Prostate gland (tissue), 2 donors: Measurements from ENCODE around the gene FBXO10. TPM values are rescaled to one million over a fixed set of nuclear protein-coding genes. Genes with fewer than 3 reads are reported as not detected.

ENCODE experiments used
- DNase-seq: peaks from one replicate; pipeline ENCODE4 v3.0.0-alpha.2; 2019; ENCODE audit warnings: low spot score
- H3K27ac ChIP-seq, 2 donors: fragments of 200-600 bp; sonication (generic); 2 replicates each; pipeline ENCODE4 v1.5.1; 2017 to 2019
- H3K27me3 ChIP-seq: fragments of 200-600 bp; sonication (generic); replicated peaks from 2 replicates; pipeline ENCODE4 v1.5.1; 2019; ENCODE audit not compliant: insufficient read depth
- H3K36me3 ChIP-seq, 2 donors: fragments of 200-600 bp; sonication (generic); 1 replicate in 1 of 2; 2 replicates in 1 of 2; pipeline versions ENCODE4 v1.5.1 to v1.8.1; 2017 to 2019
- H3K4me1 ChIP-seq: fragments of 200-600 bp; sonication (generic); replicated peaks from 2 replicates; pipeline ENCODE4 v1.5.1; 2019
- H3K4me3 ChIP-seq, 2 donors: fragments of 200-600 bp; sonication (generic); 2 replicates each; pipeline ENCODE4 v1.5.1; 2017 to 2019
- H3K9me3 ChIP-seq: fragments of 200-600 bp; sonication (generic); 2 replicates; pipeline ENCODE4 v1.5.1; 2017
- POLR2A ChIP-seq: fragments of 450-650 bp; IDR thresholded peaks from one replicate; pipeline ENCODE4 v1.6.1; 2016; ENCODE audit warnings: antibody characterized with exemption, mild to moderate bottlenecking
- POLR2AphosphoS5 ChIP-seq: sonication (generic); formaldehyde crosslinking; IDR thresholded peaks from one replicate; pipeline ENCODE4 v1.6.1; 2017; ENCODE audit warnings: antibody characterized with exemption
- WGBS: methylation state at CpG from one replicate; pipeline ENCODE4 v1.1.5; 2018; 5-methylcytosine and 5-hydroxymethylcytosine counted together
- intact Hi-C: fragments of 100-400 bp; cut with DNase I; formaldehyde crosslinking; loops from one replicate; pipeline ENCODE4 v1.14.2; 2022
- total RNA-seq, 2 donors: library from RNA; depleted of rRNA; stranded (reverse); fragments of >200 nt; gene quantifications; one replicate each; pipeline ENCODE4 v1.1.0, GENCODE V29; 2016
- TF ChIP-seq, protein P1 (sequence below), 4 experiments: fragments of 200-600 bp in 2 of 4; fragments of 450-650 bp in 2 of 4; sonication (generic) in 2 of 4; IDR thresholded peaks; 1 replicate in 3 of 4; 2 replicates in 1 of 4; pipeline ENCODE4 v1.5.1; 2016 to 2019; ENCODE audit warnings: antibody characterized with exemption in 4 of 4, mild to moderate bottlenecking in 2 of 4, moderate library complexity in 2 of 4

The FBXO10 gene
- total RNA-seq, 2 donors from 2014 or later = 8.5 to 17.6 TPM

DNA sequence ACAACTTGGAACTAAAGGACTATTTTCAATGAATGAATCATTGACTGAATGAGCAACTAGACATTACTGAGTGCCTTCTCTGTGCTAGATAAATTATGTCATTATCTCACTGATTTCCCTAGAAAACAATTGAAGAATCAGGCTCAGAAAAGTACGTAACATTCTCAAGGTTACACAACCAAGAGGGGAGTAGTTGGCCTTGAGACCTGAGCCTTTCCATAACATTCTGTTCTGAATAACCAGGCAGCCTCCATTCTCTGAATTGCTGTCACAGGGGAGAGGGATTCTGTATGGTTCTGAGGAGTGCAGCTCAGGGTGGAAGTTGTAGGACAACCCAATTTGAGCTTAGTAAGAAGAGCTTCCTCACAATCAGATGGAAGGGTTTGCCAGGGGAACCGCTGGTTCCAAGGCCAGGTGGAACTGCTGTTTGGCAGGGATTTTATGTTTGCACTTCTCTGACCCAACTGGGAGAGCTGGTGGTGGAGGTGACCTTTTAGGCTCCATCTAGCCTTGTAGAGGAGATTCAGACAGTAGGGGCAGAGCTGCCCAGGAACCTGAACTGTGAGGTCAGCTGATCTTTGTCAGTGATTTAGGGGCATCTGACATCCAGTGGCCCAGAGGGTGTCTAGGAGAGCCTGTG is 74.1 kb downstream of the FBXO10 start:
- Histone ChIP-seq H3K27me3 (no peaks in the 10 kb centered on the region), H3K4me3 (no peak overlapping the region), H3K4me1 (no peaks in the 10 kb centered on the region), H3K9me3 (no peaks in the 10 kb centered on the region), H3K27ac (no peak overlapping the region), H3K36me3 (peaks cover 0 to 3% of the 10 kb centered on the region in 2 donors)
- no peak for TF ChIP-seq POLR2AphosphoS5
- TF ChIP-seq, protein P1, sequence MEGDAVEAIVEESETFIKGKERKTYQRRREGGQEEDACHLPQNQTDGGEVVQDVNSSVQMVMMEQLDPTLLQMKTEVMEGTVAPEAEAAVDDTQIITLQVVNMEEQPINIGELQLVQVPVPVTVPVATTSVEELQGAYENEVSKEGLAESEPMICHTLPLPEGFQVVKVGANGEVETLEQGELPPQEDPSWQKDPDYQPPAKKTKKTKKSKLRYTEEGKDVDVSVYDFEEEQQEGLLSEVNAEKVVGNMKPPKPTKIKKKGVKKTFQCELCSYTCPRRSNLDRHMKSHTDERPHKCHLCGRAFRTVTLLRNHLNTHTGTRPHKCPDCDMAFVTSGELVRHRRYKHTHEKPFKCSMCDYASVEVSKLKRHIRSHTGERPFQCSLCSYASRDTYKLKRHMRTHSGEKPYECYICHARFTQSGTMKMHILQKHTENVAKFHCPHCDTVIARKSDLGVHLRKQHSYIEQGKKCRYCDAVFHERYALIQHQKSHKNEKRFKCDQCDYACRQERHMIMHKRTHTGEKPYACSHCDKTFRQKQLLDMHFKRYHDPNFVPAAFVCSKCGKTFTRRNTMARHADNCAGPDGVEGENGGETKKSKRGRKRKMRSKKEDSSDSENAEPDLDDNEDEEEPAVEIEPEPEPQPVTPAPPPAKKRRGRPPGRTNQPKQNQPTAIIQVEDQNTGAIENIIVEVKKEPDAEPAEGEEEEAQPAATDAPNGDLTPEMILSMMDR (IDR thresholded peaks at IDR 0.05) = no peak
- no peak for DNase-seq
- 64% methylated on average over 2 of the region's 2 CpGs for WGBS
- intact Hi-C loops = no loop called here

- TF ChIP-seq POLR2AphosphoS5 = no peak
- TF ChIP-seq POLR2A = no peak
- TF ChIP-seq, protein P1 (IDR thresholded peaks at IDR 0.05) = no peak
- intact Hi-C loops = no loop called here
- no peak overlapping the region for H3K4me3 ChIP-seq
- peaks cover 0 to 3% of the 10 kb centered on the region in 2 donors for H3K36me3 ChIP-seq
- no peaks in the 10 kb centered on the region for H3K27me3 ChIP-seq
- H3K27ac ChIP-seq = no peak overlapping the region
- 91% methylated on average over 6 of the region's 6 CpGs for WGBS
- no peaks in the 10 kb centered on the region for H3K9me3 ChIP-seq
- H3K4me1 ChIP-seq = no peaks in the 10 kb centered on the region
- no peak for DNase-seq
These were observed 76.9 kb downstream of the FBXO10 start for GRCh38 chr9:37499297-37499696.

GRCh38 chr9:37498457-37498856 is 77.7 kb downstream of the FBXO10 start:
- H3K27ac ChIP-seq = no peak overlapping the region
- WGBS = 62% methylated on average over 3 of the region's 3 CpGs
- H3K4me1 ChIP-seq = no peaks in the 10 kb centered on the region
- H3K27me3 ChIP-seq = no peaks in the 10 kb centered on the region
- no peak overlapping the region for H3K4me3 ChIP-seq
- H3K36me3 ChIP-seq = peaks cover 3% of the 10 kb centered on the region in 2 donors
- intact Hi-C loops = no loop called here
- no peak for DNase-seq
- H3K9me3 ChIP-seq = no peaks in the 10 kb centered on the region
- TF ChIP-seq POLR2A = no peak
- no peak for TF ChIP-seq POLR2AphosphoS5
- TF ChIP-seq, protein P1 (IDR thresholded peaks at IDR 0.05) = no peak

DNA sequence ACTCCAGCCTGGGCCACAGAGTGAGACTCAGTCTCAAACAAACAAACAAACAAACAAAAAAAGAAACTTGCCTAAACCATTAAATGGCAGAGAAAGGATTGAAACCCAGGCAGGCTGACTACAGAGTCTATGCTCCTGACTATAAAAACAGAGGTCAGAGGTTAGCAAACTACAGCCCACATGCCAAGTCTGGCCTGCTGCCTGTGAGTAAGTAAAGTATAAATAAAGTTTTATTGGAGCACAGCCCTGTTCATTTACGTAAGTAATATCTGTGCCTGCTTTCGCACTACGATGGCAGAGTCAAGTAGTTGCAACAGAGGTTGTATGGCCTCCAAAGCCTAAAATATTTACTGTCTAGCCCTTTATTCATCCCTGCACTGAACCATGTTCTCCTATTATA is 78.9 kb downstream of the FBXO10 start:
- H3K4me1 ChIP-seq = no peaks in the 10 kb centered on the region
- 93% methylated on average over 3 of the region's 3 CpGs for WGBS
- no peaks in the 10 kb centered on the region for H3K9me3 ChIP-seq
- H3K4me3 ChIP-seq = no peak overlapping the region
- DNase-seq = no peak
- TF ChIP-seq, protein P1 (IDR thresholded peaks at IDR 0.05) = no peak
- TF ChIP-seq POLR2A = no peak
- no peak for TF ChIP-seq POLR2AphosphoS5
- peaks cover 3% of the 10 kb centered on the region in 2 donors for H3K36me3 ChIP-seq
- intact Hi-C loops = no loop called here
- H3K27me3 ChIP-seq = no peaks in the 10 kb centered on the region
- no peak overlapping the region for H3K27ac ChIP-seq

GRCh38 chr9:37496020-37496419 is 80.2 kb downstream of the FBXO10 start:
- peaks cover 2 to 3% of the 10 kb centered on the region in 2 donors for H3K36me3 ChIP-seq
- H3K9me3 ChIP-seq = no peaks in the 10 kb centered on the region
- no peak for DNase-seq
- no peaks in the 10 kb centered on the region for H3K4me1 ChIP-seq
- TF ChIP-seq, protein P1 (IDR thresholded peaks at IDR 0.05) = no peak
- TF ChIP-seq POLR2AphosphoS5 (no peak), POLR2A (no peak)
- no peaks in the 10 kb centered on the region for H3K27me3 ChIP-seq
- H3K4me3 ChIP-seq = no peak overlapping the region
- 69% methylated on average over 4 of the region's 4 CpGs for WGBS
- H3K27ac ChIP-seq = no peak overlapping the region
- intact Hi-C loops = no loop called here
